Stimulated activated CD8-positive, alpha-beta memory T cell treated with anti-CD3 and anti-CD28 coated beads, Interleukin-15, amount 100 ng/mL, for 24 hours (primary cell): ENCODE results near the gene C1QTNF8.

ENCODE experiments used
- DNase-seq: peaks from one replicate; pipeline ENCODE4 v3.0.0-alpha.2; 2020; ENCODE audit warnings: low read depth

Gene C1QTNF8

DNA sequence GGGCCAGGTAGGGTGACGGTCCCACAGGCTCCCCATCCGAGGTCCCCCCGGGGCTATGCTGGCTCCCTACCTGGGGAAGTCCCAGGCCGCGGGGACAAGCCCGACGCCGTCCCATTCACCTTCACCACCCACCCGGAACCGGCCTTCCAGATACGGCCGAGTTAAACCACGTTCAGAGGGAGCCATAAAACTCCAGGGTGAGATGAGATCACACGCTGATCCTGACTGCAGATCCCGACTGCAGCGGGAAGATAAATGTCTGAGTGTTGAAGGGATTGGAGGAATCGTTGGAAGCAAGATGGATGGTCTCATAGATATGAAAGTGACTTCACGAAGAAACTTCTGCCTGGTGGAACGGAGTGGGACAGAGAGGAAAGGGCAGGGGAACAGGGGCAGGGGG is 13.6 kb upstream of the C1QTNF8 start:
- no peak for DNase-seq

DNA sequence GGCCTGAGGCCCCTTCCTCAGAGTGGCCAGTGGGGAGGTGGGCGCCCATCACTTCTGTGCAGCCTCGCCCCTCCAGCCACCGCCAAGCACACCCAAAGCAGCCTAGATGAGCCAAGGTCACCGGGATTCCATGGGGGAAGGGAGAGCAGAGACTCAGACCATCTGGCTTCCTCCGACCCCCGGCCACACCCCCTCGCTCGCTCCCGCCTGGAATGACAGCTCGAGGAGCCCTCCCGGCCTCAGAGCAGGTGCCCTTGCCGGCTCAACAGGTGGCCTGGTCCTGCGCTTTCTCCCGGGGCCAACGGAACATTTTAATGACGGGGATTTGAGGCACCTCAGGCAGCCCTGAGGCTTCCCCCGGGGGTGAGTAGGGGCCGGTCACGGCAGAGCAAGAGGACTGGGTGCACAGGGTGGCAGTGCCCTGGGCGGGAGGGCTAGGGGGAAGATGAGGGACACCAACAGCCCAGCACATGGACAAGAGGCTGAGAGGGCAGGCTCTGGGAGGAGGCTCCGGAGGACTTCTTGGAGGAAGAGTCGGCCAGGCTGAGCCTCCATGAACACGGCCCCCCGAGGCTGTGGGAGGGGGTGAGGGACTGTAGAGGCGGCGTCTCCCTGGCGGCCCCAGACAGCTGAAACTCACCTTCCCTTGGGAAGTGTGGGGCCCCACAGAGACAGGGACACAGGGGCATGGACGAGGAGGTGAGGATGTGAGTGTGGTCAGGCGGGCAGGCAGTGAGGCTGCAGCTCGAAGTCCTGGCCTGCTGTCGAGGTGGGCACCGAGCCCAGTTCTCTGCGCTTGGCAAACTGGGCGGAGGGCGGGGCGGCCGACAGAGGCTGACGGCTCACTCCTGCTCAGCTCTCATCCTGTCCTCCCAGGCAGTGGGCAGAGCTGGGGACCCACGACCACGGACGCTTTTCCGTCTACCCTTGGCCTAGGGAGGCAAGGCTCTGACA is 12.5 kb upstream of the C1QTNF8 start:
- no peak for DNase-seq

DNA sequence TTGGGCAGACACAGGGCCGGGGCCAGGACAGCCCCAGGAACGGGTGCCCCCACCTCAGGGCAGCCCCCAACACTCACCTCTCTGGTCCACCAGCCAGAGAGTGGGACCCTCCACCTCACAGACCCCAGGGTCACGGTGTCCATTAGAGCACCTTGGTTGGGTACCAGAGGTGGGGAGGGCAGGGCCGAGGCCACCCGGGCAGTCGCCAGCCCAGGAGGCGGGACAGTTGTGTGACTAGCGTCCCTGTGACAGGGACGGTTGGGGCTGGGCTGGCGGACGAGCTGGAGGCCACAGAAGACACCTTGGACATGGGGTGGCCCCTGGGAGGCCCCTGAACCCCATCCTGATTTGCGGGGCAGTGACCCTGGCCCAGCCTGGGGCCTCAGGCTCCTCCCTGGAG is 11.7 kb upstream of the C1QTNF8 start:
- DNase-seq = no peak

DNA sequence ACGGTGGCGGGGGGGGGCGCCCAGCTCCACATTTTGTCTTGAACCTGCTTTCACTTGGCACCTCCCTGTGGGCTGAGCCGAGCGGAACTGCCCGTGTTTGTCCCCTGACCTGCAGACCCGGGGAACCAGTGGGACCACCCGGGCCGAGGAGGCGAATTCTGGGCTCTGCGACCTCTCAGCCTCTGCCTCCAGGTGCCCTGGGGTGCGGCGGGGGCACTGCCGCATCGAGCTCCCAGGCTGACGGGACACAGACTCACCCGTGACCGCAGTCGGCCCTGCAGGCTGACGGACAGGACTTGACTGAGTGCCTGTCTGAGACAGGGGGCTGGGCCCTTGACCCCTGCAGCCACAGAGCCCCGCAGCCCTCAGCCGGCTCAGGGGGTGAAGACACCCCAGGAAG is 11.1 kb upstream of the C1QTNF8 start:
- DNase-seq = no peak

DNA sequence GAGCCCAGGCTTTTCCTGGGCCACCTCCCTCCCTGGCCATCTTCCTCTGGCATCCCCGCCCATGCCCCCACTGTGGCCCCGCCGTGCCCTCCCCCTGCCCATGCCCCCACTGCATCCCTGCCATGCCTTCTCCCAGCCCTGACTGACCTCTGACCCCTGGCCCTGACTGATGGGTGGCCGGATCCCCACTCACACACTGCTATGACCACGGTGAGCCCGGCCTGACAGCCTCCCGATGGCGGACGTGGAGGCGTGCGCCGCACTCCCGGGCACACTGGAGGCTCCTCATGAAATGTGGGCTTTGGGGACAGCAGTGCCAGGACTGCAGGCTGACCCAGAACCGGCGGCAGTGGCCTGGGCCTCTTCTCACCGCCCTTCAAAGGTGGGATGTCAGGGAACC is 10.6 kb upstream of the C1QTNF8 start:
- no peak for DNase-seq

DNA sequence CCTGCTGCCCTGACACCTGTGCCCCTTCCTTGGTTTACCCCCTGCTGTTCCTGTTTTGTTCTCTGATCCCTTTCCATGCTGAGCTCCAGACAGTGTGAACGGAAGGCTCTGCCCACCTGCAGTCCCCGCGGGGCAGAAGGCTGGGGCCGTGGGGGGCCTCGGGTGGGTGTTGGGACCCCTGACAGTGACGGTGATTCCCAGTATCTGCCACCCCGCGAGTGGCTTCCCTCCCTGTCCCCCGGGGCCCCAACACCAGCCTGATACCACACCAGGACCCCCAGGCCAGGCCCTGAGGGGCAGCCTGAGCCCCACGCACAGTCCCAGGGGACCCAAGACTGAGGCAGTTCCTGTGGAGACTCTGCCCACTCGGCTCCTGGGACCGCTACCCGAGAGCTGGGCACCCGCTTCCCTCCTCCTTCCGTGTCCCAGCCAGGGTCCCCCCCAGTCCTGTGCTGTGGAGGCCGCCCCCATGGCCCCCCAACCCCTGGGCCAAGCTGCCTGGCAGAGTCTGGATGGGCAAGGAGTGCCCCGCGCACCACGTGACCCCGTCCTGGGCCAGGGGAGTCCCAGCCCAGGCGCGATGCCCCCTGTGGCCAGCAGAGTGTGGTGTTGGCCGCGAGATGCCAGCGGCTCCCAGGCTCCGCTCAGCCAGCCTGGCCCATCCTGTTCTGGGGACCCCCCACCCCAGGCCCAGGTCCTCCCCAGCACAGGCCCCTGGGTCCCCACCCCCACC is 10.0 kb upstream of the C1QTNF8 start:
- no peak for DNase-seq

DNA sequence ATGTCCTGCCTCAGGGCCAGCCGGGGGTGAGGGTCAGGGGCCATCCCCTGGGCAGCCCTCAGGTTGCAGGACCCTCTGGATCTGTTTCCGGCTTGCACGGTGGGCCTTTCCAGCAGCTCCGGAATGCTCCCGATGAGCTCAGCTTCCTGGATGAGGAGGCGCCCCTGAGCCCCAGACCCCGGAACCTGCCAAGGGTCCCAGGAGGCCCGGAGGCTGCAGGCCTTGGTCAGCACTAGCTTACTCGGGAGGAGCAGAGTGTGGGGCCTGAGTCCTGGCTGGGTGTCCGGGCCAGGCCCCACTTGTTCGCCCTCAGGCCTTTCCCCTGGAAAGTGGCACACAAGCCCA is 7.6 kb upstream of the C1QTNF8 start:
- no peak for DNase-seq

DNA sequence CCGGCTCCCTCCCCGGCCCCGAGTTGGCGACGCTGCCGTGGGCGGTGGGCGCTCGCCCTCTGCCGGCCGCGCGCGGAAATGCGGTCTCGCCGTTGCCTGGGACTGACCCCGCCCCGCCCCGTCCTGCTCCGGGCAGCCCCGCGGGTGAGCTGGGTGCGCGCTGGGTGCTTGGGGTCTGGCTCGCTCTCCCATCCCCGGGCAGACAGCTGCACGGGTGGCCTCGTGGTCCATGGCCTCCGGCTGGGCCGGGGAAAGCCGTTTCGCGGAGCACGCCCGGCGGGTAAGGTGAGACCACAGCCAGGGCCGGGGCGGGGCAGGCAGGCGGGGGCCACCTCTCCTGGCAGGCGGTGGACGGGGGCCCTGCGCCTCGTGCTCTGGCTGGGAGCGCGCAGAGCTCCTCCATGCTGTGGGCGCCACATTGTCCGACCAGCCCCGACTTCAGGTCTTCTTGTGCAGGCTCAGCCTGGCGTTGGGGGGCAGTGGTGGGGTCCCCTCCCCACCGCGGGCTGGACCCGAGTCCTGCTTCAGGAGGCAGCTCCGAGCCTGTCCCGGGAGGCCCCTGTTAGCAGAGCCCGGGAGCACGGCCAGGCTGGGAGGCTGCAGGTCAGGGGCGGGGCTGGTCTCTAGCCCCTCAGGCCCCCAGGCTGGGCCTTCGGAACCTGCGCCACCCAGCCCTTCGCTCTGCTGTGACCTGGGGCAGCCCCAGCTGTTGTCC is 7.0 kb upstream of the C1QTNF8 start:
- DNase-seq = peak; percentile 64

DNA sequence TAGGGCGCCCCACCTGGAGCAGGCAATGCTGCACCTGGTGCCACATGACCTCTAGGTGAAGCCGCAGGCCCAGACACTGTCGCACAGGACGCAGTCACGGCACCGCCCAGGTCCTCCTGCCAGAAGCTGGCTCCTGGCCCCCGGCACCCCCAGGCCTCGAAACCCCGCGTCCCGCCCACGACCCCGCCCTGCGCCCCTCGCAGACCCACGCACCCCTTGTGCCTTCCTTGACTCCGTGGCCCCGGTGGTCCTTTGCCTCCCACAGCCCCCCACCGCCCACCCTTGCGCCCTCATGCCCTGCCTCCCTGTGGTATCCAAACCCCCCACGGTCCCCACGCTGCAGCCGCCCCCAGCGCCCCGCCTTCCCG is 6.3 kb upstream of the C1QTNF8 start:
- DNase-seq = no peak

DNA sequence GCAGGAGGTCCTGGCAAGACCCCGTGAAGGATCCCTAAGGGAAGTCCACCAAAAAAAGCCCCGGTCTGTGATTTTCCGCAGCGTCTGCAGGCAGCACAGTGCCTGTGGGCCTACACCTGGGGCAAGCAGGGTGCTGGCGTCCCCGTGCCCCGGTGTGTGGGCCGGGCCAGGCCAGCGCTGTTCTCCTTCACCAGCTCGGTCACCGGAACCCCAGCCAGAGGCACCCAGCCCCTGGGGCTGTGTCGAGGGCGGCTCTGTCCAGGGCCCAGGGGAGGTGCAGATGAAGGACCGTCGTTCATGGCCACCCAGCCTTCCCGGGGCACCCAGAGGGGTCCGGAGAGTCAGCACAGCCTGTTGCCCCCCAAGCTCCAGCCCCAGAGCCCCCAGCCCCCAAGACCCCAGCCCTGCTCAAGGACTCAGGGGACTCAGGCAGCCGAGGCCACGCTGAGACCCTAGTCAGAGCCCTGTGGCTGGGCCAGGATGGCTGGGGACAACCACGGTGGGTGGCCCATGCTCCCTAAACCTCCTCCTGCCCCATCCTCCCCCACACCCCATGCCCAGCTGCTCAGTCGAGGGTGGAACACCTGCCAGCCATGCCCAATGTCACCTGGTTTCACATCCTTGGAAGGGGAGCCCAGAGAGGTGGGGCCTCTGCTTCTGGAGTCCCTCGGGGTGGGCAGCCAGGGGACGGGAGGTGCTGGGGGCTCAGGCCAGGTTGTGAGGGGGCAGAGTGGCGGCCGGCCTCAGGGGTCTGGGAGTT is 5.7 kb upstream of the C1QTNF8 start:
- no peak for DNase-seq

DNA sequence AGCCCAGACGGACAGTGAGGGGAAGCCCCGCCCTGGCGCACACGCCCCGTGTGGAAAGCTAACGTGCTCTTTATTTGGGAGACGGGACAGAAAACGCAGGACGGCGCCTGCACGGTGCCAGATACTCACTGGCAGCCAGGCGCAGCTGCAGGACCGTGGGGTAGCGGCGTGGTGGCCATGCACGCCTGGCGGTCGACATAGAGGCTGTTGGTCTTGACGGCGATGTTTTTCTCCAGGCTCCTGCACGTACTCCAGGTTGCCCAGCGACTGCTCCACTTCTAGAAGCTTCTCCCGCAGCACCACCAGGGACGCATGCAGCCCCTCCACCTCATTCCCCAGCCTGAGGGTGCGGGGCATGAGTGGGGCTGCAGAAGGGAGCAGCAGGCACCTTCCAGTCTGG is 5.1 kb upstream of the C1QTNF8 start:
- DNase-seq = no peak

DNA sequence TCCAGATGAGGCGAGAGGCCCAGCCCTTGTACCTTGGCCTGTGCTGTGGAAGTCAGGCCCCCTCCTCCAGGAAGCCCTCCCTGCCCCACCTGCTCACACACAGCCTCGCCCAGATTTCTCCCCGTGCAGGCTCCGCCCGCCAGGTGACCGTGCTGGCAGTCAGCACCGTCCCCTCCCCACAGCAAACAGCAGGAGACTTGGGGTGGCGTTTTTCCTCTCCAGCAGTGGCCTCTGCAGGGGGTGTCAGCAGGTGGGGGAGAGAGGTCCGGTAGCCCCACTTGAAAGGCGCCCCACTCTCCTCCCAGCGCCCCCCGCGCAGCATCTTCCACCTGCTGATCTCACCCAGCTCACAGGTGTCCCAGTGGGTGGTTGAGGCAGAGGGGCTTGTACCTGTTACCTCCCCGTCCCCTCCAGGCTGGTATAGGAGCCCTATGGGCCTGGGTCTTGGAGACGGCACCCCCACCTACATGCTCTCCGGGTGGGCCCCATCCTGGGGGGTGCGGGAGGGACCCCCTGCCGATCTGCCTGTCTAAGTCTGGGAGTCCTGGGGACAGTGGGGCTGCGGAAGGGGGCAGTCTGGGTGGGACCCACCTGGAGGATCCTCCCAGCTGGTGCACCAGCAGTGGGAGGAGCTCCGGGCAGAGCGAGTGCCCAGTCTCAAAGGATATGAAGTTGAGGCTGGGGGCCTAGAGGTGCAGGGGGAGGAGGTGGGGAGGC is 4.2 kb upstream of the C1QTNF8 start:
- no peak for DNase-seq

DNA sequence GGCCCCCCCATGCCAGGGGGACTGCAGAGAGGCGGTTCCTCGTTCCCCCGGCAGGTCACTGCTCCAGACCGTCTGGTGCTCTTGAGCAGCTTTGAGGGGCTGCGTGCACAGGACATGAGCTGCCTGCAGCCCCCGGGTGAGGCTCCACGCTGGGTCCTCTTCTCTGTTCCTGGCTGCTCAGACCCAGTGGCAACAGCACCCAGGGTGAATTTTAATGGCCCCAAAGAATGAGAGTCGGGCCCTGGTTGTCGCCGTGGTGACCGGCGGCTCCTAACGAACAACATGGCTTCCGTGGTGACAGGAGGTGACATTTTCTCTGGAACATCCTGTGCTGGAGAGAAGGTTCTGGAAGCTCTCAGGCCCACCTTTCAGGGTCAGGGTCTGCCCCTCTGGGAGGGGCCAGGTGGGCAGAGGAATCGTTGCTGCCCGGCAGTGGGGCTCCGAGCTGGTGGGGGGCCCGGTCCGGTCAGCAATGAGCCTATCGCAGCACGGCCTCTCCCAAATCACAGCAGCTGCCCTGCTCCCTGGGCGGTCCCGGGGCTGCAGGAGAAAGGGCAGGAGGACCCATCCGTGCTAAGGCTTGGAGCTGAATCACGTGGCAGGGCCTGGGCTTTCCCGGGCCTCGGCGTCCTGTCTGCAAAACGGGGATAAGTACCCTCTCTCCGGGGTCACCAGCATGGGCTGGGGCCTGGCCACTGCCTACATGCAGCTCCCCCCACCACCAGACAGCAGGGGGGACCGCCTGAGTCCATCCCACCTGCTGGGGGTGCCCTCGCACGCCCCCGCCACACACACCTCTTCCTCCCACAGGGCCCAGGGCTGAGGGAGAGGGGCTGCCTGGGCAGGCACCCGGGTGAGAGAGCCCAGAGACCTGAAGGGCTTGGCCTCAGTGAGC is 3.4 kb upstream of the C1QTNF8 start:
- no peak for DNase-seq

DNA sequence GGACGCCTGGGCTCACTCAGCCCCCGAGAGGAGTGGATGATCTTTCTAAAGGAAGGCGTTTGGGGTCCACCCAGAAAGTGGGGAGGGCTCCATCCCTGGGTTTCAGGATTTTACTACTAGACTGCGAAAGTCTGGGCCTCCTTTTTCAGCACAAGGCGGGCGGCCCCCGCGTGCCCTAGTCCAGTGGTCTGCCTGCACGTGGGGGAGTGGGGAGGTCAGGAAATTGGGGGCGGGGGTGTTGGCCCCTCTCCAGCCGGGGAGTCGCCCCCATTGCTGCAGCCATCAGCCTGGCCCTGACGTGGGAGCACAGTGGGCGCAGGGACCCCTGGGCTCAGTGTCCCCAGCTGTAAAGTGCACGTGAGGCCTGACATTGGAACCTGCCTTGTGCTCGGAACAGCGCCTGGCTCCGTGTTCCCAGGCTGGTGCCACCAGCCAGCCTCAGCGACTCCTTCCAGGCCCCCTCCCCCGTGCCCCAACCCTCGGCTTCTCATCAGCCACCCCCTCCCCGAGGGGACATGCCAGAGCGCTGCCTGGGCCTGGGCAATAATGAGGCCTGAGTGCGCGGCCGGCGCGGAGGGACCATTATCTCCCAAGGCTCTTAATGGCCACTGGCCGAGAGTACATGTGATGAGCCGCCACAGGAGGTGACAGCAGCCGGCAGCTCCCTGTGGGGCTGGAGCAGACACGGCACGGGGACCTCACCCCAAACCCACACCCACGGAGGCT is 2.4 kb upstream of the C1QTNF8 start:
- no peak for DNase-seq

DNA sequence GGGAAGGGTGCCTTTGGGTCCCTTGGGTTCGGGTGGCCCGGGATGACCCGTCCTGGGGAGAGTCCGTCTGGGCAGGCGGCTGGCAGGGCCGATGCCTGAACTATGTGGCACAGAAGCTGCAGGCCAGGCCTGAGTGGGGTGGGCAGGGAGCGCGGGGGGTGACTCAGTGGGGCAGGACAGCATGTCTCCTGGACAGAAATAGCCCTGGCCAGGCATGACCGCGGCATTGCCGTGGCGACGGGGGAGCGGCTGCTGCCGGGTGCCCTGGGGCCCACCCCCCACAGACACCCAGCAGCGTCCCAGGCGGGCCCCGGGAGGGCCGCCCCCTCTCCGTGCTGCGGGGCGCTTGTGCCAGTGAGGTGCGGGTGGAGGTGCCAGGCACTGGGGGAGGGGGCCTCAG is 1.8 kb upstream of the C1QTNF8 start:
- no peak for DNase-seq

DNA sequence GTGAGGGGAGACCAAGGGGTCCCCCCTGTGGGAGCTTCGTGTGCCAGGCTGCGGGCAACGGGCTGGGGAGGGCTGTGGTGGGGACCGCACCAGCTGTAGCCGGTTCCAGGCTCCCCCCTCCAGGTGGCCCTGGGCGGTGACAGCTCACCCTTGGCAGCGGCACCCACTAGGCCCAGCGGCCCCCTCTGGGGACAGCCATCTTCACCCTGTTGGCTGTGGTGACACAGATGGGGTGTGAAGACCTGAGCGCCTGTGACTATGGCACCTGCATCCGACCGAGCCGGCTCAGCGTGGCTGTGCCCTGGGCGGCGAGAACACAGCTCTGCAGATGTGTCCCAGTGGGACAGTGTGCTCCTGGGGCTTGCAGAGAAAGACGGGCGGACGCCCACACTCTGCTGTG is 1.1 kb upstream of the C1QTNF8 start:
- DNase-seq = no peak

DNA sequence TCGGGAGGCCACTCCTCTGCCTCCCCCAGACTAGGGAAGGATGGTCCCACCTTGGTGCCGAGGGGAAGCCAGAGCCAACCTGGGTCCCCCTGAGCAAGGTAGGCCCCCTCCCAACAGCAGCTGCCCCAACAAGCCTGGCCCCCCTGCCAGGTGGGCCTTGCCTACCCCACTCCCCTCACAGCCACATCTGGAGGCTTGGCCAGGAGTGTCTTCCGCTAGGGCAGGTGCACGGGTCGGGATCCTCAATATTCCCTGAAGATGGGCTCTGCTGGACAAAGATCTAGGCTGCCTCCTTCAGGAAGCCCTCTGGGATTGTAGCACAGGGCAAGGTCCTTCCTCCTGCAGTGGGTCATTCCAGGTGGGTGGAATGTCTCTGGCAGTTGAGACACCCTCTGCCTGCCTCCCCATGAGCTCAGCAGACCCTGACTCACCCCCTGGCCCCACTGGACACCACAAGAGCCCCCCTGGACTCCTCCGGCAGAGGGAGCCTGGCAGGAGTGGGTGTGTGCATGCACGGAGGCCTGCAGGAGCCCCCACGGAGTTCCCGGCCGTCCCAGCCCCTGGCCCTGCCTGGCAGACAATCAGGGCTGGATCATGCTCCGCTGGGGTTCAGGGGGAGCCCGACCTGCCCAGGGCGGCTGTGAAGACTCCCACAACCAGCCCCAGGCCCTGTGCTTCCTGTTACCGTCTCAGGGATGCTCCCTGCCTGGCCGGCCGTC is 435 bp downstream of the C1QTNF8 start:
- DNase-seq = no peak

DNA sequence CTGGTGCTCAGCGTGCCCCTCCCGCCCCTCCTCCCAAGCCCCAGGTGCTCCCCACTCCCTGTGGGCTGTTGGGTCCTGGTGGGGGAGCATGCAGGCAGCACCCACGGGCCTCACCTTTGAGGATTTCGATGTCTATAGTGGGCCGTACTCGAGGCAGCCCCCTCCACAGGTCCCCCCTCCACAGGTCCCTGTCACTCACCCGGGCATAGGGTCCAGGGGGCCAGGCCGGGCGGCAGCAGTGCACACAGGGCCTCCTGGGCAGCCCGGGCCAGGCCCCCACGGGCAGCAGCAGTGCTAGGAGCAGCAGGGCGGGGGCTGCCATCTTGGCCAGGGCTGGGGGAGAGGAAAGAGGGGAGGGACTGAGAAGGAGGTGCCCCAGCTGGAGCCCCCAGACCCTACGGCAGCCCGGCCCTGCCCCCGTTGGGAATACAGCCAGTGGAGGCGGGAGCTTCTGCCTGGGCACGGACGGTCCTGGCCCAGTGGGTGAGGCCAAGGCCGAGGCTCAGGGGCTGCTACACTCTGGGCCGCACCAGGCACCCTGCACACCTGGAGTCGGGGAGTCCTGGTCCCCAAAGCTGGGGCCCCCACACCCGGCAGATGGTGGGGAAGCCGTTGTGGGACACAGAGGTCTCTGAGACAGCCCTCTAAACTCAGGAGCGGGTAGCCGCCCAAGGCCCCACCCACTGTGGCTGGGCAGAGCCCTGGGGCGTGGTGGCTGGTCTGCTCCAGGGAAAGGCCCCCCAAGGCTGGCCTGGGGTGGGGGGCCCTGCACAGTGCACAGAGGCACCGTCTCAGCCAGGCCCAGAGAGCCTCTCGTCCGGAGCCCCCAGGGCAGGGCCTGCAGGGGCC is 1.2 kb downstream of the C1QTNF8 start:
- no peak for DNase-seq
